A549 (cell line): Measurements from ENCODE around the gene WRNIP1. TPM values are rescaled to one million over a fixed set of nuclear protein-coding genes. Genes with fewer than 3 reads are reported as not detected.

Experiments used
- ATAC-seq, 2 experiments: fragments of 200-7000 bp in 1 of 2; fragments of >200 bp in 1 of 2; cut with Nextera tagmentation in 1 of 2; cut with Tn5 transposase in 1 of 2; 3 replicates each; pipeline versions ENCODE4 v1.8.0 to v1.9.1; 2018 to 2020; ENCODE audit warnings: mild to moderate bottlenecking in 1 of 2, moderate library complexity in 1 of 2
- CTCF ChIA-PET: fragments of 300-600 bp; sonication (Branson Sonifier 250); formaldehyde crosslinking; extraction: SDS; loops from one replicate; lab custom pipeline; 2021; ENCODE audit warnings: antibody characterized with exemption, inconsistent platforms; lab: Yijun Ruan, JAX
- POLR2A ChIA-PET: fragments of 350-600 bp; formaldehyde crosslinking; extraction: SDS; loops from one replicate; lab custom pipeline; 2021; ENCODE audit warnings: antibody characterized with exemption, inconsistent platforms; lab: Yijun Ruan, JAX
- DNase-seq, 2 experiments: peaks; one replicate each; pipeline versions ENCODE4 v3.0.0 to v3.0.0-alpha.2; 2011 to 2016; ENCODE audit warnings: low read depth in 1 of 2, low spot score in 1 of 2
- FAIRE-seq: peaks from 2 replicates; lab custom pipeline; 2011; peaks lifted over from hg19 to GRCh38; lab: Jason Lieb, UNC
- H3K27ac ChIP-seq, 2 experiments: fragments of >200 bp; sonication (Bioruptor Twin); formaldehyde crosslinking; 3 replicates each; pipeline ENCODE4 v1.5.1; 2016 to 2017
- H3K4me1 ChIP-seq: fragments of >200 bp; sonication (Bioruptor Twin); formaldehyde crosslinking; 3 replicates; pipeline ENCODE4 v1.6.1; 2016
- H3K4me2 ChIP-seq: fragments of >200 bp; sonication (Bioruptor Twin); formaldehyde crosslinking; 3 replicates; pipeline ENCODE4 v1.6.1; 2016
- H3K4me3 ChIP-seq: fragments of >200 bp; sonication (Bioruptor Twin); formaldehyde crosslinking; 3 replicates; pipeline ENCODE4 v1.5.1; 2016
- H3K9me3 ChIP-seq: fragments of >200 bp; sonication (Bioruptor Twin); formaldehyde crosslinking; 3 replicates; pipeline ENCODE4 v1.6.1; 2016
- BHLHE40 ChIP-seq: IDR thresholded peaks from 2 replicates; pipeline ENCODE4 v1.6.1; 2012; ENCODE audit warnings: low read depth, low read length, inconsistent platforms
- CBX2 ChIP-seq: fragments of 200-600 bp; sonication (generic); IDR thresholded peaks from 2 replicates; pipeline ENCODE4 v1.6.1; 2016; ENCODE audit warnings: low read depth, mild to moderate bottlenecking, borderline replicate concordance
- CBX8 ChIP-seq: fragments of 200-600 bp; sonication (generic); IDR thresholded peaks from 2 replicates; pipeline ENCODE4 v1.6.1; 2016
- CEBPB ChIP-seq, 2 experiments: fragments of >200 bp in 1 of 2; sonication (Bioruptor Twin) in 1 of 2; formaldehyde crosslinking in 1 of 2; IDR thresholded peaks; 2 replicates each; pipeline ENCODE4 v1.6.1; 2012 to 2016
- CHD2 ChIP-seq: fragments of 150-350 bp; IDR thresholded peaks from 2 replicates; pipeline ENCODE4 v1.6.1; 2014; ENCODE audit warnings: low read length; ENCODE audit not compliant: partially characterized antibody
- CHD4 ChIP-seq: fragments of 200-600 bp; sonication (generic); IDR thresholded peaks from 2 replicates; pipeline ENCODE4 v1.6.1; 2016; ENCODE audit warnings: antibody characterized with exemption, mild to moderate bottlenecking, borderline replicate concordance
- CTCF ChIP-seq: fragments of >200 bp; sonication (Bioruptor Twin); formaldehyde crosslinking; IDR thresholded peaks from 3 replicates; pipeline ENCODE4 v1.5.1; 2016
- EHMT2 ChIP-seq: fragments of 200-600 bp; sonication (generic); IDR thresholded peaks from 2 replicates; pipeline ENCODE4 v1.6.1; 2016; ENCODE audit warnings: antibody characterized with exemption, low read depth, mild to moderate bottlenecking, moderate library complexity
- EP300 ChIP-seq, 2 experiments: fragments of >200 bp; sonication (Bioruptor Twin); formaldehyde crosslinking; IDR thresholded peaks; 2 replicates in 1 of 2; 3 replicates in 1 of 2; pipeline ENCODE4 v1.6.1; 2016 to 2017
- ESRRA ChIP-seq: fragments of 150-350 bp; IDR thresholded peaks from 2 replicates; pipeline ENCODE4 v1.6.1; 2014; ENCODE audit warnings: mild to moderate bottlenecking, low read length, borderline replicate concordance
- FOSB ChIP-seq: fragments of 250-450 bp; sonication (Bioruptor Pico); IDR thresholded peaks from 2 replicates; pipeline ENCODE4 v1.5.0; 2020; ENCODE audit warnings: mild to moderate bottlenecking, moderate library complexity
- FOXS1 ChIP-seq: fragments of 250-450 bp; sonication (Bioruptor Pico); IDR thresholded peaks from 2 replicates; pipeline ENCODE4 v1.5.0; 2020; ENCODE audit warnings: mild to moderate bottlenecking, moderate library complexity
- GATA3 ChIP-seq: IDR thresholded peaks from 2 replicates; pipeline ENCODE4 v1.6.1; 2012; ENCODE audit warnings: borderline replicate concordance
- HDAC2 ChIP-seq: fragments of 200-600 bp; sonication (generic); IDR thresholded peaks from 2 replicates; pipeline ENCODE4 v1.6.1; 2016
- HES2 ChIP-seq: fragments of >200 bp; sonication (Bioruptor Twin); formaldehyde crosslinking; IDR thresholded peaks from 2 replicates; pipeline ENCODE4 v1.6.1; 2016
- HOXA7 ChIP-seq: fragments of 250-450 bp; sonication (Bioruptor Pico); IDR thresholded peaks from 2 replicates; pipeline ENCODE4 v1.5.0; 2020; ENCODE audit warnings: mild to moderate bottlenecking, moderate library complexity
- HOXB13 ChIP-seq: fragments of 250-450 bp; sonication (Bioruptor Pico); IDR thresholded peaks from 2 replicates; pipeline ENCODE4 v1.5.0; 2020; ENCODE audit warnings: low read depth, mild to moderate bottlenecking, moderate library complexity
- JUN ChIP-seq, 2 experiments: fragments of >200 bp; sonication (Bioruptor Twin); formaldehyde crosslinking; IDR thresholded peaks; 2 replicates in 1 of 2; 3 replicates in 1 of 2; pipeline ENCODE4 v1.6.1; 2016 to 2017
- KDM5A ChIP-seq: fragments of 200-600 bp; sonication (generic); IDR thresholded peaks from 2 replicates; pipeline ENCODE4 v1.6.1; 2016; ENCODE audit warnings: antibody characterized with exemption, mild to moderate bottlenecking
- MAFK ChIP-seq: fragments of 450-650 bp; IDR thresholded peaks from 2 replicates; pipeline ENCODE4 v1.6.1; 2014; ENCODE audit not compliant: partially characterized antibody
- NFE2L2 ChIP-seq: fragments of 150-350 bp; conservative IDR thresholded peaks from 2 replicates; pipeline ENCODE4 v1.6.1; 2014; ENCODE audit warnings: low read length
- NPAS2 ChIP-seq: fragments of 250-450 bp; sonication (Bioruptor Pico); IDR thresholded peaks from 2 replicates; pipeline ENCODE4 v1.8.0; 2022; ENCODE audit warnings: mild to moderate bottlenecking, moderate library complexity, borderline replicate concordance
- NR3C1 ChIP-seq: fragments of >200 bp; sonication (Bioruptor Twin); formaldehyde crosslinking; IDR thresholded peaks from 3 replicates; pipeline ENCODE4 v1.6.1; 2017
- PHF8 ChIP-seq: fragments of 200-600 bp; sonication (generic); IDR thresholded peaks from 2 replicates; pipeline ENCODE4 v1.6.1; 2016; ENCODE audit warnings: low read depth, mild to moderate bottlenecking, antibody characterized with exemption, moderate library complexity, borderline replicate concordance
- RARB ChIP-seq: fragments of 250-450 bp; sonication (Bioruptor Pico); IDR thresholded peaks from 2 replicates; pipeline ENCODE4 v1.8.0; 2021; ENCODE audit warnings: mild to moderate bottlenecking, moderate library complexity
- RFX5 ChIP-seq: fragments of 450-650 bp; IDR thresholded peaks from 2 replicates; pipeline ENCODE4 v1.7.1; 2014; ENCODE audit warnings: antibody characterized with exemption, mild to moderate bottlenecking, moderate library complexity
- RNF2 ChIP-seq: fragments of 200-600 bp; sonication (generic); IDR thresholded peaks from 2 replicates; pipeline ENCODE4 v1.6.1; 2016; ENCODE audit warnings: low read depth, mild to moderate bottlenecking, antibody characterized with exemption, moderate library complexity, borderline replicate concordance
- SREBF2 ChIP-seq: fragments of 450-650 bp; IDR thresholded peaks from 2 replicates; pipeline ENCODE4 v1.6.1; 2014; ENCODE audit warnings: mild to moderate bottlenecking, moderate library complexity
- ZC3H11A ChIP-seq: fragments of 450-650 bp; IDR thresholded peaks from 2 replicates; pipeline ENCODE4 v1.6.1; 2014; ENCODE audit warnings: antibody characterized with exemption, mild to moderate bottlenecking
- WGBS: methylation state at CpG from one replicate; pipeline ENCODE4 v1.1.6; 2017; ENCODE audit errors: missing lambda C conversion rate; 5-methylcytosine and 5-hydroxymethylcytosine counted together
- polyA plus RNA-seq, 4 experiments: library from polyadenylated mRNA; depleted of rRNA in 3 of 4; stranded (reverse); fragments of >200 nt; fragmentation: RNase III in 1 of 4; extraction: RNeasy Plus Mini Kit Qiagen cat#74134 plus additional on column Dnase treatment in 1 of 4; gene quantifications; 2 replicates in 3 of 4; 3 replicates in 1 of 4; pipeline ENCODE4 v1.2.3, GENCODE V29; 2011 to 2017

The WRNIP1 gene
- polyA plus RNA-seq, 2 of the 4 experiments (the other 2 are of a cell fraction): 27.7 to 32.2 TPM

GRCh38 chr6:2740581-2740980 is 24.6 kb upstream of the WRNIP1 start:
- 77% methylated on average over 5 of the region's 5 CpGs for WGBS

GRCh38 chr6:2741756-2742155 is 23.4 kb upstream of the WRNIP1 start:
- Histone ChIP-seq H3K4me3 (no peak overlapping the region), H3K27ac (no peak overlapping the region)
- ATAC-seq: no peak
- no peak for TF ChIP-seq CTCF
- no peak for TF ChIP-seq CBX2
- TF ChIP-seq JUN (IDR thresholded peaks at IDR 0.05): no peak
- no peak for TF ChIP-seq KDM5A
- TF ChIP-seq CHD4: no peak
- no peak for TF ChIP-seq FOXS1 (CRISPR knock-in tag)
- TF ChIP-seq EHMT2: no peak
- TF ChIP-seq CEBPB (IDR thresholded peaks at IDR 0.05): no peak
- TF ChIP-seq GATA3: no peak
- no peak for TF ChIP-seq NR3C1
- no peak for TF ChIP-seq SREBF2
- no peak for TF ChIP-seq HOXB13 (CRISPR knock-in tag)
- TF ChIP-seq HDAC2: no peak
- TF ChIP-seq ESRRA: no peak
- no peak for TF ChIP-seq MAFK
- no peak for TF ChIP-seq HES2
- no peak for TF ChIP-seq BHLHE40
- no peak for TF ChIP-seq ZC3H11A
- no peak for TF ChIP-seq NFE2L2
- TF ChIP-seq, all 56 proteins: peak for 0
- POLR2A ChIA-PET: no interaction called here
- WGBS: 95% methylated on average over 2 of the region's 2 CpGs
- Histone ChIP-seq H3K4me1 (no peaks in the 10 kb centered on the region), H3K4me2 (no peak overlapping the region), H3K9me3 (no peaks in the 10 kb centered on the region)
- FAIRE-seq (no peak), DNase-seq (no peak)
- CTCF ChIA-PET: interaction anchor here (5.6 kb wide), 1 partner anchor 8 kb away, joined by 65 read pairs; the partner anchor contains the start of gene MYLK4

More at GRCh38 chr6:2740581-2740980, 24.6 kb upstream of the WRNIP1 start:
- ChIA-PET CTCF (interaction anchor here (0.6 to 5.6 kb wide), 2 partner anchors 9 to 99 kb away, joined by 3 to 65 read pairs; partner anchors contain the start of gene MYLK4), POLR2A (no interaction called here)
- Histone ChIP-seq H3K4me3 (no peak overlapping the region), H3K4me1 (no peaks in the 10 kb centered on the region), H3K4me2 (no peak overlapping the region), H3K9me3 (no peaks in the 10 kb centered on the region), H3K27ac (no peak overlapping the region)
- DNase-seq (no peak), ATAC-seq (no peak), FAIRE-seq (no peak)
- TF ChIP-seq RNF2 (no peak), RFX5 (no peak), CHD2 (no peak), FOXS1 (CRISPR knock-in tag) (no peak), EP300 (IDR thresholded peaks at IDR 0.05) (no peak), HDAC2 (no peak), CBX8 (no peak), RARB (CRISPR knock-in tag) (no peak), HOXA7 (CRISPR knock-in tag) (no peak), FOSB (CRISPR knock-in tag) (no peak), HES2 (no peak), NPAS2 (no peak), CHD4 (no peak), ESRRA (no peak), SREBF2 (no peak), PHF8 (no peak), ZC3H11A (no peak), GATA3 (no peak)
